B cell (primary cell): ENCODE measurements around the gene TMEM44. TPM values are rescaled to one million over a fixed set of nuclear protein-coding genes. Genes with fewer than 3 reads are reported as not detected.

Experiments
- ATAC-seq: fragments of 200-7000 bp; cut with Tn5 transposase; one replicate; pipeline ENCODE4 v1.10.0; 2021; ENCODE audit warnings: low read depth, mild to moderate bottlenecking, moderate number of reproducible peaks, moderate library complexity
- CTCF ChIA-PET: fragments of 350-600 bp; sonication (Branson Sonifier 250); formaldehyde crosslinking; loops from one replicate; lab custom pipeline; 2021; ENCODE audit warnings: antibody characterized with exemption, inconsistent platforms; lab: Charles Lee
- POLR2A ChIA-PET: fragments of 350-600 bp; sonication (Branson Sonifier 250); formaldehyde crosslinking; loops from one replicate; lab custom pipeline; 2021; ENCODE audit warnings: antibody characterized with exemption; lab: Charles Lee
- DNase-seq: peaks from one replicate; pipeline ENCODE4 v3.0.0; 2013
- H2AFZ ChIP-seq: 2 replicates; pipeline ENCODE4 v1.6.1; 2012; ENCODE audit warnings: mild to moderate bottlenecking, low read depth, low read length; ENCODE audit not compliant: insufficient read depth, poor library complexity, severe bottlenecking
- H3K27ac ChIP-seq, 2 donors: 1 replicate in 1 of 2; 2 replicates in 1 of 2; pipeline ENCODE4 v1.5.1; 2012 to 2013; ENCODE audit warnings: low read length in 2 of 2, mild to moderate bottlenecking in 2 of 2, moderate library complexity in 1 of 2
- H3K27me3 ChIP-seq, 4 experiments: fragments of 200-600 bp in 1 of 4; sonication (generic) in 1 of 4; replicated peaks in 1 of 4; 1 replicate in 2 of 4; 2 replicates in 2 of 4; pipeline versions ENCODE4 v1.6.1 to v1.7.0; 2013 to 2016; ENCODE audit warnings: low read length in 3 of 4, mild to moderate bottlenecking in 2 of 4, mixed read lengths in 1 of 4, moderate library complexity in 1 of 4; ENCODE audit not compliant: insufficient read depth in 4 of 4, control insufficient read depth in 3 of 4; ENCODE audit errors: control extremely low read depth in 1 of 4
- H3K36me3 ChIP-seq, 2 experiments: replicated peaks in 1 of 2; 1 replicate in 1 of 2; 2 replicates in 1 of 2; pipeline versions ENCODE4 v1.6.1 to v1.7.1; 2013; ENCODE audit warnings: low read length in 1 of 2; ENCODE audit not compliant: insufficient read depth in 2 of 2, control insufficient read depth in 1 of 2; ENCODE audit errors: control extremely low read depth in 1 of 2, extremely low read depth in 1 of 2
- H3K4me1 ChIP-seq, 2 donors: fragments of 200-600 bp in 1 of 2; sonication (generic) in 1 of 2; 1 replicate in 1 of 2; 2 replicates in 1 of 2; pipeline versions ENCODE4 v1.5.1 to v1.6.1; 2013 to 2017; ENCODE audit warnings: low read length in 2 of 2; ENCODE audit not compliant: control insufficient read depth in 2 of 2, insufficient read depth in 2 of 2
- H3K4me2 ChIP-seq: replicated peaks from 2 replicates; pipeline ENCODE3; 2012; ENCODE audit warnings: mild to moderate bottlenecking, low read depth, low read length; ENCODE audit not compliant: poor library complexity, severe bottlenecking
- H3K4me3 ChIP-seq, 5 experiments: fragments of 200-600 bp in 1 of 5; sonication (generic) in 1 of 5; 1 replicate in 3 of 5; 2 replicates in 2 of 5; pipeline versions ENCODE4 v1.5.1 to v1.7.0; 2011 to 2016; ENCODE audit warnings: low read length in 4 of 5, mild to moderate bottlenecking in 4 of 5, low read depth in 2 of 5, control low read depth in 1 of 5, moderate library complexity in 1 of 5; ENCODE audit not compliant: insufficient read depth in 1 of 5; ENCODE audit errors: control extremely low read depth in 1 of 5, extremely low read depth in 1 of 5
- H3K79me2 ChIP-seq: fragments of 200-600 bp; sonication (generic); one replicate; pipeline ENCODE4 v1.6.0; 2016; ENCODE audit warnings: low read length; ENCODE audit not compliant: control insufficient read depth, insufficient read depth
- H3K9ac ChIP-seq: fragments of 200-600 bp; sonication (generic); 2 replicates; pipeline ENCODE4 v1.6.1; 2017; ENCODE audit warnings: mild to moderate bottlenecking, low read length, moderate library complexity
- H3K9me3 ChIP-seq, 3 donors: one replicate each; pipeline versions ENCODE4 v1.6.1 to v1.7.1; 2013; ENCODE audit warnings: low read length in 2 of 3; ENCODE audit not compliant: control insufficient read depth in 2 of 3, insufficient read depth in 1 of 3; ENCODE audit errors: control extremely low read depth in 1 of 3
- H4K20me1 ChIP-seq: 2 replicates; pipeline ENCODE4 v1.6.0; 2012; ENCODE audit warnings: mild to moderate bottlenecking, low read length; ENCODE audit not compliant: insufficient read depth, control insufficient read depth, poor library complexity, severe bottlenecking
- H3K27ac Mint-ChIP-seq: one replicate; pipeline ENCODE4 v1.8.0; 2021; ENCODE audit warnings: mixed read lengths
- H3K27me3 Mint-ChIP-seq: one replicate; pipeline ENCODE4 v1.8.0; 2021; ENCODE audit warnings: mixed read lengths
- H3K4me1 Mint-ChIP-seq: one replicate; pipeline ENCODE4 v1.8.0; 2021; ENCODE audit warnings: mixed read lengths
- H3K4me3 Mint-ChIP-seq: one replicate; pipeline ENCODE4 v1.8.0; 2021; ENCODE audit warnings: mixed read lengths
- H3K9me3 Mint-ChIP-seq: one replicate; pipeline ENCODE4 v1.8.0; 2022; ENCODE audit warnings: mixed read lengths; ENCODE audit not compliant: insufficient read depth
- CTCF ChIP-seq: fragments of 200-600 bp; IDR thresholded peaks from one replicate; pipeline ENCODE4 v1.8.0; 2022; ENCODE audit warnings: antibody characterized with exemption, mild to moderate bottlenecking
- EZH2 ChIP-seq: IDR thresholded peaks from 2 replicates; pipeline ENCODE4 v1.6.1; 2012; ENCODE audit warnings: borderline replicate concordance, low read depth, mild to moderate bottlenecking, moderate library complexity, low read length; ENCODE audit not compliant: insufficient read depth, poor library complexity, severe bottlenecking
- WGBS: methylation state at CpG from one replicate; pipeline ENCODE4 v1.1.5; 2013; ENCODE audit warnings: missing lambda C conversion rate; ENCODE audit not compliant: insufficient coverage; 5-methylcytosine and 5-hydroxymethylcytosine counted together
- intact Hi-C: fragments of 100-400 bp; cut with micrococcal nuclease; formaldehyde crosslinking; loops from one replicate; pipeline ENCODE4 v1.10.0; 2022
- polyA plus RNA-seq: library from polyadenylated mRNA; depleted of rRNA; stranded (reverse); fragments of >200 nt; gene quantifications from 2 replicates; pipeline ENCODE4 v1.2.3, GENCODE V29; 2012
- total RNA-seq, 2 donors: library from RNA; stranded (reverse); fragments of 120-200 nt in 1 of 2; gene quantifications; 1 replicate in 1 of 2; 2 replicates in 1 of 2; pipeline versions ENCODE4 v1.2.3 to v1.2.4, GENCODE V29; 2013 to 2022

The TMEM44 gene
- total and polyA plus RNA-seq, 2 donors (not counting 1 experiment from before 2014, with no cell fraction given): 4.1 to 7.5 TPM

DNA sequence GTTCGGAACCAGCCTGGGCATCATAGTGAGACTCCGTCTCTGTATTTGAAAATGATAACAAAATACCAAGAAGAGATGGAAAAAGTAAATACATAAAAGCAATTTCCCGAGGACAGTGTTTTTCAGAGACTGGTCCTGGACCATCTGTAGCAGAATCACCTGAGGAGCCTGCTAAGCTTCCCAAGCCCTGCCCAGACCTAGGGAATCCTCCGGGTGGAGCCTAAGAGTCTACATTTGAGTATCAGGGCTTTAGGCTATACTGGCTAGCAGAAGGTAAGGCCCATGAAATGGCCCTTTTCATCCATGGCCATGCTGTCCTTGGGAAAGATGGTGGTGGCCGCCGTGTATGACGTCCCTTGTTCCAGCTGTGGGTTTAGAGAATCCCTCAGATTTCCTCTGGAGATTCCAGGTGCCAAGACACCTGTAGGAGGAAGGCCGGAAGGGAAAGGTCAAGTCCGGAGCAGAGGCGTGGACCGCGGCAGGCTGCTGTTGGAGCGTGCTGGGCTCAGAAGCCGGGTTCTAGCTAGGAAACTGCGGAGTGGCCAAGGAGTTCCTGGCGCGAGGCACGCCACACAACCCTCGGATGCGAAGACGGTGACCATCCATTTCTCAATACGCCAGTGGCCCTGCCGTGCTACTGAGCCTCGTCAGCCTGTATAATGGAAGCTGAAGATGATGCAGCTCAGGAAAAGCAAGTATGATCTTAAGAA lies 50.9 kb downstream of the TMEM44 start:
- Mint-ChIP-seq H3K27ac (peak overlapping the region; percentile 53), H3K9me3 (peaks cover 2% of the 10 kb centered on the region), H3K4me3 (peak overlapping the region; percentile 64), H3K27me3 (no peaks in the 10 kb centered on the region), H3K4me1 (peaks cover 19% of the 10 kb centered on the region)
- H2AFZ ChIP-seq: no peak overlapping the region
- no peak for TF ChIP-seq EZH2
- no peak for TF ChIP-seq CTCF
- no peak overlapping the region for H3K4me2 ChIP-seq
- peaks cover 9% of the 10 kb centered on the region in 2 donors for H3K4me1 ChIP-seq
- no peaks in the 10 kb centered on the region for H3K79me2 ChIP-seq
- H4K20me1 ChIP-seq: no peaks in the 10 kb centered on the region
- no peak for DNase-seq
- CTCF ChIA-PET: interaction anchor here (1.0 to 4.8 kb wide), 5 partner anchors 9 to 110 kb away, joined by 3 to 19 read pairs (median 5); partner anchors contain the start of gene TMEM44
- POLR2A ChIA-PET: interaction anchor here (1.3 kb wide), 1 partner anchor 96 kb away, joined by 3 read pairs; no protein-coding TSS in a partner anchor
- H3K9ac ChIP-seq: no peak overlapping the region
- WGBS: 98% methylated on average over 21 of the region's 24 CpGs
- no peaks in the 10 kb centered on the region for H3K36me3 ChIP-seq
- intact Hi-C loops: no loop called here
- H3K27me3 ChIP-seq: no peaks in the 10 kb centered on the region
- no peak overlapping the region for H3K4me3 ChIP-seq
- no peak overlapping the region for H3K27ac ChIP-seq
- peaks cover 0 to 7% (median 0%) of the 10 kb centered on the region in 3 donors for H3K9me3 ChIP-seq
- ATAC-seq: no peak

DNA sequence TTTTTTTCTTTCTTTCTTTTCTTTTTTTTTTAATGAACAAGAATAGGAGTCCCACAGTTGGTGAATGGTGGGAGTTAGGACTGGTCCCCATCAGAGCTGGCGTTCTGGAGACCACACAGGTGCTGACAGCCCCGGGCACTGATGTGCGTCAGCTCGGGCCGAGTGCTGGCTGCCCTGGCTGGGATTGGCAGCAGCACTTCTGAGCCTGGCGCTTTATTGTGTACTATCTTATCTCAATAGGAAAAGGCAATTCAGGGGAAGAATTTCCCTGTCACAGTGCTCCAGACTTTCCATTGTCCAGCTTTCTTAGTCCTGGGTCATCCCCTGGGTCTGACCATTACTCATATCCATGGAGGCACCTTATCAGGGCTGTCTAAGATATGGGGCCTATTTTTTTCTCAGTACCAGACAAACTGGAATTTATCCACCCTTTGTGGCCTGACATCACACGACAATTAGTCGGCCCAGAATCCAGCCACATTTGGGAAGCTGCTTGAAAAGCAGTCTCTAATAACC lies 54.1 kb downstream of the TMEM44 start:
- Histone ChIP-seq H3K4me1 (peaks cover under 1 to 5% of the 10 kb centered on the region in 2 donors), H3K4me2 (no peak overlapping the region), H2AFZ (no peak overlapping the region), H3K27ac (no peak overlapping the region), H3K36me3 (no peaks in the 10 kb centered on the region), H3K27me3 (no peaks in the 10 kb centered on the region), H4K20me1 (no peaks in the 10 kb centered on the region), H3K79me2 (no peaks in the 10 kb centered on the region), H3K4me3 (no peak overlapping the region), H3K9me3 (peaks cover 0 to 3% (median 0%) of the 10 kb centered on the region in 3 donors), H3K9ac (no peak overlapping the region)
- ChIA-PET CTCF (interaction anchor here (1.2 to 3.1 kb wide), 3 partner anchors 9 to 107 kb away, joined by 4 to 12 read pairs (median 5); no protein-coding TSS in a partner anchor), POLR2A (no interaction called here)
- ATAC-seq (no peak), DNase-seq (no peak)
- TF ChIP-seq CTCF (no peak), EZH2 (no peak)
- H3K9me3 Mint-ChIP-seq: no peaks in the 10 kb centered on the region
- 100% methylated on average over 4 of the region's 8 CpGs for WGBS
- H3K4me1 Mint-ChIP-seq: peaks cover 6% of the 10 kb centered on the region
- H3K27me3 Mint-ChIP-seq: peaks cover 7% of the 10 kb centered on the region
- intact Hi-C loops: no loop called here
- no peak overlapping the region for H3K27ac Mint-ChIP-seq
- no peak overlapping the region for H3K4me3 Mint-ChIP-seq
